IMR-90 (cell line): ENCODE results near the gene NDUFAF8. TPM values are rescaled to one million over a fixed set of nuclear protein-coding genes. Genes with fewer than 3 reads are reported as not detected.

Experiments used
- ATAC-seq: fragments of 200-7000 bp; cut with Tn5 transposase; 2 replicates; pipeline ENCODE4 v1.9.1; 2020; ENCODE audit warnings: low read depth, mild to moderate bottlenecking, moderate library complexity
- BruUV-seq: library from RNA; stranded (reverse); fragments of 400-500 nt; replicated peaks from 2 replicates; lab custom pipeline; 2021; lab: Mats Ljungman, UMichigan
- CTCF ChIA-PET: fragments of 300-600 bp; formaldehyde crosslinking; extraction: SDS; loops from one replicate; lab custom pipeline; 2021; ENCODE audit warnings: antibody characterized with exemption; lab: Yijun Ruan, JAX
- POLR2A ChIA-PET: fragments of 300-600 bp; sonication (Branson Sonifier 250); formaldehyde crosslinking; loops from one replicate; lab custom pipeline; 2022; ENCODE audit warnings: antibody characterized with exemption; ENCODE audit not compliant: unreplicated experiment; lab: Charles Lee
- DNase-seq: peaks from one replicate; pipeline ENCODE4 v3.0.0; 2013
- H2AFZ ChIP-seq: replicated peaks from 2 replicates; pipeline ENCODE3; 2013; ENCODE audit warnings: low read length, mild to moderate bottlenecking; ENCODE audit not compliant: poor library complexity
- H2AK5ac ChIP-seq: 2 replicates; pipeline ENCODE4 v1.6.1; 2013; ENCODE audit warnings: low read depth, low read length, inconsistent platforms
- H2AK9ac ChIP-seq: replicated peaks from 2 replicates; pipeline ENCODE3; 2013; ENCODE audit warnings: mild to moderate bottlenecking, low read depth, low read length, moderate library complexity; ENCODE audit not compliant: poor library complexity
- H2BK120ac ChIP-seq: 2 replicates; pipeline ENCODE4 v1.6.1; 2013; ENCODE audit warnings: low read depth, low read length, inconsistent platforms
- H2BK15ac ChIP-seq: 3 replicates; pipeline ENCODE4 v1.6.1; 2013; ENCODE audit warnings: low read depth, low read length, inconsistent platforms
- H2BK20ac ChIP-seq: 2 replicates; pipeline ENCODE4 v1.6.1; 2013; ENCODE audit warnings: low read depth, mild to moderate bottlenecking, inconsistent platforms, low read length, moderate library complexity
- H2BK5ac ChIP-seq: 2 replicates; pipeline ENCODE4 v1.6.1; 2013; ENCODE audit warnings: mild to moderate bottlenecking, low read depth, low read length, inconsistent platforms; ENCODE audit not compliant: poor library complexity, severe bottlenecking
- H3K14ac ChIP-seq: replicated peaks from 2 replicates; pipeline ENCODE4 v1.6.1; 2013; ENCODE audit warnings: low read depth, low read length, inconsistent platforms
- H3K18ac ChIP-seq: 2 replicates; pipeline ENCODE4 v1.6.1; 2013; ENCODE audit warnings: low read depth, low read length, control low read depth
- H3K23ac ChIP-seq: 2 replicates; pipeline ENCODE4 v1.6.1; 2013; ENCODE audit warnings: low read depth, low read length, inconsistent platforms
- H3K27ac ChIP-seq: 2 replicates; pipeline ENCODE4 v1.5.1; 2013; ENCODE audit warnings: mild to moderate bottlenecking, control low read depth, low read length; ENCODE audit not compliant: insufficient read depth
- H3K27me3 ChIP-seq: 2 replicates; pipeline ENCODE4 v1.6.1; 2013; ENCODE audit warnings: low read length; ENCODE audit not compliant: control insufficient read depth, insufficient read depth
- H3K36me3 ChIP-seq: 2 replicates; pipeline ENCODE4 v1.6.1; 2013; ENCODE audit warnings: low read length, mixed read lengths; ENCODE audit not compliant: control insufficient read depth, insufficient read depth
- H3K4ac ChIP-seq: 2 replicates; pipeline ENCODE4 v1.6.1; 2013; ENCODE audit warnings: low read depth, low read length, inconsistent platforms
- H3K4me1 ChIP-seq: 2 replicates; pipeline ENCODE4 v1.6.1; 2013; ENCODE audit warnings: low read length, mixed read lengths; ENCODE audit not compliant: control insufficient read depth, insufficient read depth
- H3K4me2 ChIP-seq: 2 replicates; pipeline ENCODE4 v1.6.1; 2013; ENCODE audit warnings: low read depth, mild to moderate bottlenecking, control low read depth, low read length, moderate library complexity
- H3K4me3 ChIP-seq: 2 replicates; pipeline ENCODE4 v1.5.1; 2013; ENCODE audit warnings: low read depth, mild to moderate bottlenecking, control low read depth, low read length, moderate library complexity; ENCODE audit not compliant: insufficient read depth
- H3K56ac ChIP-seq: 2 replicates; pipeline ENCODE4 v1.6.1; 2013; ENCODE audit warnings: low read length, inconsistent platforms; ENCODE audit not compliant: insufficient read depth; ENCODE audit errors: extremely low read depth
- H3K79me1 ChIP-seq, 2 experiments: 2 replicates each; pipeline ENCODE4 v1.6.1; 2013; ENCODE audit warnings: low read length in 2 of 2, inconsistent platforms in 1 of 2, low read depth in 1 of 2
- H3K9ac ChIP-seq: 2 replicates; pipeline ENCODE4 v1.6.1; 2013; ENCODE audit warnings: low read depth, low read length, control low read depth
- H3K9me1 ChIP-seq: 2 replicates; pipeline ENCODE4 v1.6.1; 2013; ENCODE audit warnings: low read length, inconsistent platforms; ENCODE audit not compliant: insufficient read depth
- H3K9me3 ChIP-seq: 2 replicates; pipeline ENCODE4 v1.6.1; 2013; ENCODE audit warnings: low read length; ENCODE audit not compliant: control insufficient read depth, insufficient read depth
- H4K20me1 ChIP-seq: 2 replicates; pipeline ENCODE4 v1.6.1; 2013; ENCODE audit warnings: low read length, inconsistent platforms; ENCODE audit not compliant: insufficient read depth
- H4K5ac ChIP-seq: 2 replicates; pipeline ENCODE4 v1.6.1; 2013; ENCODE audit warnings: mild to moderate bottlenecking, low read depth, low read length, control low read depth
- H4K8ac ChIP-seq, 2 experiments: 2 replicates each; pipeline ENCODE4 v1.6.1; 2013; ENCODE audit warnings: low read depth in 2 of 2, low read length in 2 of 2, control low read depth in 1 of 2, inconsistent platforms in 1 of 2
- H4K91ac ChIP-seq: 2 replicates; pipeline ENCODE4 v1.6.1; 2013; ENCODE audit warnings: low read depth, low read length, inconsistent platforms; ENCODE audit not compliant: insufficient read depth
- BHLHE40 ChIP-seq: fragments of 150-350 bp; IDR thresholded peaks from 2 replicates; pipeline ENCODE4 v1.6.1; 2016; ENCODE audit warnings: mild to moderate bottlenecking, low read depth, low read length
- CEBPB ChIP-seq: IDR thresholded peaks from 2 replicates; pipeline ENCODE4 v1.6.1; 2012; ENCODE audit warnings: low read depth, low read length, improper control_type of control experiment
- CHD1 ChIP-seq: IDR thresholded peaks from 2 replicates; pipeline ENCODE4 v1.6.1; 2012; ENCODE audit warnings: low read depth, low read length, improper control_type of control experiment
- FOS ChIP-seq: fragments of 150-350 bp; IDR thresholded peaks from 2 replicates; pipeline ENCODE4 v1.6.1; 2016; ENCODE audit warnings: low read depth, low read length
- MAFK ChIP-seq: IDR thresholded peaks from 2 replicates; pipeline ENCODE4 v1.6.1; 2012; ENCODE audit warnings: low read depth, low read length, improper control_type of control experiment
- MAZ ChIP-seq: IDR thresholded peaks from 2 replicates; pipeline ENCODE4 v1.6.1; 2012; ENCODE audit warnings: low read depth, mild to moderate bottlenecking, low read length, improper control_type of control experiment, moderate library complexity, borderline replicate concordance
- MXI1 ChIP-seq: IDR thresholded peaks from 2 replicates; pipeline ENCODE4 v1.6.1; 2012; ENCODE audit warnings: low read depth, mild to moderate bottlenecking, low read length, moderate library complexity, borderline replicate concordance
- NFE2L2 ChIP-seq: fragments of 150-350 bp; IDR thresholded peaks from 2 replicates; pipeline ENCODE4 v1.6.1; 2016; ENCODE audit warnings: low read depth, mild to moderate bottlenecking, low read length
- POLR2A ChIP-seq: IDR thresholded peaks from 2 replicates; pipeline ENCODE4 v1.6.1; 2012; ENCODE audit warnings: mild to moderate bottlenecking, low read depth, low read length
- RAD21 ChIP-seq: IDR thresholded peaks from 2 replicates; pipeline ENCODE4 v1.6.1; 2012; ENCODE audit warnings: low read length, improper control_type of control experiment
- RCOR1 ChIP-seq: IDR thresholded peaks from 2 replicates; pipeline ENCODE4 v1.6.1; 2012; ENCODE audit warnings: mild to moderate bottlenecking, low read length, improper control_type of control experiment; ENCODE audit not compliant: insufficient replicate concordance
- RFX5 ChIP-seq: IDR thresholded peaks from 2 replicates; pipeline ENCODE4 v1.8.0; 2012; ENCODE audit warnings: low read depth, mild to moderate bottlenecking, low read length, moderate library complexity
- SMC3 ChIP-seq: fragments of 150-350 bp; IDR thresholded peaks from 2 replicates; pipeline ENCODE4 v1.6.1; 2016; ENCODE audit warnings: low read depth, mild to moderate bottlenecking, antibody characterized with exemption, low read length, moderate library complexity
- WGBS, 2 experiments: methylation state at CpG; one replicate each; pipeline versions ENCODE4 v1.1.5 to v1.1.7; 2013; ENCODE audit warnings: missing lambda C conversion rate in 2 of 2; ENCODE audit not compliant: insufficient read length in 1 of 2; ENCODE audit errors: extremely low coverage in 2 of 2; 5-methylcytosine and 5-hydroxymethylcytosine counted together
- dilution Hi-C: fragments of 300-500 bp; cut with HindIII; formaldehyde crosslinking; loops from one replicate; pipeline ENCODE4 v1.14.3; 2018; ENCODE audit warnings: low sequenced_read_pairs; ENCODE audit not compliant: unreplicated experiment
- in situ Hi-C: fragments of 300-500 bp; cut with MboI; formaldehyde crosslinking; loops from 3 replicates; pipeline ENCODE4 v1.14.3; 2019; ENCODE audit warnings: low sequenced_read_pairs, inconsistent platforms, mixed read lengths
- intact Hi-C: fragments of 100-400 bp; cut with micrococcal nuclease; formaldehyde crosslinking; loops from 2 replicates; pipeline ENCODE4 v1.10.0; 2022
- polyA plus RNA-seq, 3 experiments: library from polyadenylated mRNA; depleted of rRNA; stranded (reverse); fragments of >200 nt; gene quantifications; 2 replicates each; pipeline ENCODE4 v1.2.3, GENCODE V29; 2012; ENCODE audit warnings: low replicate concordance in 1 of 3
- total RNA-seq: library from RNA; depleted of rRNA; stranded (reverse); fragments of >200 nt; gene quantifications from 2 replicates; pipeline ENCODE4 v1.2.3, GENCODE V29; 2012
- TF ChIP-seq, protein P1 (sequence below): fragments of 150-350 bp; IDR thresholded peaks from 2 replicates; pipeline ENCODE4 v1.6.1; 2017; ENCODE audit warnings: mild to moderate bottlenecking, antibody characterized with exemption, low read length, low read depth
- TF ChIP-seq, protein P2 (sequence below): fragments of 150-350 bp; IDR thresholded peaks from 2 replicates; pipeline ENCODE4 v1.6.1; 2016; ENCODE audit warnings: low read depth, mild to moderate bottlenecking, low read length, moderate library complexity, borderline replicate concordance
- TF ChIP-seq, protein P3 (sequence below): conservative IDR thresholded peaks from 2 replicates; pipeline ENCODE4 v1.5.1; 2012; ENCODE audit warnings: mild to moderate bottlenecking, low read depth, low read length, improper control_type of control experiment

NDUFAF8 gene
- total and polyA plus RNA-seq, 2 of the 4 experiments (the other 2 are of a cell fraction): 11.1 to 65.0 TPM

DNA sequence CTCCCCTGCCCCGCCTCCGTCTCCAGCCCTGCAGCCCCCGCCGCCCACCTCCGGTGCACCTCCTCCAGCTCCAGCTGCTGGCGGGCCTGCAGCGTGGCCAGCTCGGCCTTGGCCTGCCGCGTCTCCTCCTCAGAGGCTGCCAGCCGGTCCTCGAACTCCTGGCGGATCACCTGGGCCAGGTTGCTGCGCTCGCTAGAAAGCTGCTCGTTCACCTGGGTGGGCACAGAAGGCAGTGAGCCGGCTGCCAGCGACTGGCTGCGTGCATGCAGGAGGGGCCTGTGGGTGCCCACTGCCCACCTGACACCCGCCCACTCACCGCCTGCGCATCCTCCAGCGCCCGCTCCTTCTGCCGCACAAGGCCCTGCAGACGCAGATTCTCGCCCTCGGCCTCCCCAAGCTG lies 48.5 kb upstream of the NDUFAF8 start:
- Histone ChIP-seq H3K9ac (no peak overlapping the region), H3K79me1 (no peaks in the 10 kb centered on the region), H4K8ac (no peak overlapping the region), H2AK9ac (no peak overlapping the region), H3K56ac (no peak overlapping the region), H2AFZ (no peak overlapping the region), H4K91ac (no peak overlapping the region), H3K4me1 (no peaks in the 10 kb centered on the region), H2BK5ac (no peak overlapping the region), H2BK120ac (no peak overlapping the region), H2AK5ac (no peak overlapping the region), H4K5ac (no peak overlapping the region), H3K4me3 (no peak overlapping the region), H3K23ac (no peak overlapping the region), H3K27me3 (no peaks in the 10 kb centered on the region), H3K9me1 (no peaks in the 10 kb centered on the region), H3K27ac (no peak overlapping the region), H2BK20ac (no peak overlapping the region), H4K20me1 (no peaks in the 10 kb centered on the region; the same call in 1 of the 2 replicates), H3K14ac (no peak overlapping the region), H3K4me2 (no peak overlapping the region), H3K9me3 (no peaks in the 10 kb centered on the region), H2BK15ac (no peak overlapping the region), H3K36me3 (peaks cover 8% of the 10 kb centered on the region), H3K18ac (no peak overlapping the region), H3K4ac (no peak overlapping the region)
- no peak for DNase-seq
- WGBS, 2 experiments: 94% methylated on average over 25 of the region's 28 CpGs; no CpG with 5 or more reads in 1 of the 2 experiments
- no peak for TF ChIP-seq CHD1
- no peak for TF ChIP-seq NFE2L2
- TF ChIP-seq CEBPB: no peak
- no peak for TF ChIP-seq MAFK
- TF ChIP-seq, protein P1, sequence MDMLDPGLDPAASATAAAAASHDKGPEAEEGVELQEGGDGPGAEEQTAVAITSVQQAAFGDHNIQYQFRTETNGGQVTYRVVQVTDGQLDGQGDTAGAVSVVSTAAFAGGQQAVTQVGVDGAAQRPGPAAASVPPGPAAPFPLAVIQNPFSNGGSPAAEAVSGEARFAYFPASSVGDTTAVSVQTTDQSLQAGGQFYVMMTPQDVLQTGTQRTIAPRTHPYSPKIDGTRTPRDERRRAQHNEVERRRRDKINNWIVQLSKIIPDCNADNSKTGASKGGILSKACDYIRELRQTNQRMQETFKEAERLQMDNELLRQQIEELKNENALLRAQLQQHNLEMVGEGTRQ: no peak
- TF ChIP-seq BHLHE40: no peak
- no peak for TF ChIP-seq POLR2A
- TF ChIP-seq FOS: no peak
- TF ChIP-seq, protein P2, sequence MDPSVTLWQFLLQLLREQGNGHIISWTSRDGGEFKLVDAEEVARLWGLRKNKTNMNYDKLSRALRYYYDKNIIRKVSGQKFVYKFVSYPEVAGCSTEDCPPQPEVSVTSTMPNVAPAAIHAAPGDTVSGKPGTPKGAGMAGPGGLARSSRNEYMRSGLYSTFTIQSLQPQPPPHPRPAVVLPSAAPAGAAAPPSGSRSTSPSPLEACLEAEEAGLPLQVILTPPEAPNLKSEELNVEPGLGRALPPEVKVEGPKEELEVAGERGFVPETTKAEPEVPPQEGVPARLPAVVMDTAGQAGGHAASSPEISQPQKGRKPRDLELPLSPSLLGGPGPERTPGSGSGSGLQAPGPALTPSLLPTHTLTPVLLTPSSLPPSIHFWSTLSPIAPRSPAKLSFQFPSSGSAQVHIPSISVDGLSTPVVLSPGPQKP: no peak
- no peak for TF ChIP-seq MXI1
- TF ChIP-seq SMC3: no peak
- TF ChIP-seq, protein P3, sequence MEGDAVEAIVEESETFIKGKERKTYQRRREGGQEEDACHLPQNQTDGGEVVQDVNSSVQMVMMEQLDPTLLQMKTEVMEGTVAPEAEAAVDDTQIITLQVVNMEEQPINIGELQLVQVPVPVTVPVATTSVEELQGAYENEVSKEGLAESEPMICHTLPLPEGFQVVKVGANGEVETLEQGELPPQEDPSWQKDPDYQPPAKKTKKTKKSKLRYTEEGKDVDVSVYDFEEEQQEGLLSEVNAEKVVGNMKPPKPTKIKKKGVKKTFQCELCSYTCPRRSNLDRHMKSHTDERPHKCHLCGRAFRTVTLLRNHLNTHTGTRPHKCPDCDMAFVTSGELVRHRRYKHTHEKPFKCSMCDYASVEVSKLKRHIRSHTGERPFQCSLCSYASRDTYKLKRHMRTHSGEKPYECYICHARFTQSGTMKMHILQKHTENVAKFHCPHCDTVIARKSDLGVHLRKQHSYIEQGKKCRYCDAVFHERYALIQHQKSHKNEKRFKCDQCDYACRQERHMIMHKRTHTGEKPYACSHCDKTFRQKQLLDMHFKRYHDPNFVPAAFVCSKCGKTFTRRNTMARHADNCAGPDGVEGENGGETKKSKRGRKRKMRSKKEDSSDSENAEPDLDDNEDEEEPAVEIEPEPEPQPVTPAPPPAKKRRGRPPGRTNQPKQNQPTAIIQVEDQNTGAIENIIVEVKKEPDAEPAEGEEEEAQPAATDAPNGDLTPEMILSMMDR: no peak
- TF ChIP-seq MAZ: no peak
- TF ChIP-seq RAD21: no peak
- no peak for TF ChIP-seq RCOR1
- TF ChIP-seq RFX5: no peak
- intact Hi-C loops: no loop called here
- ATAC-seq: no peak
- dilution Hi-C loops: no loop called here
- ChIA-PET POLR2A (no interaction called here), CTCF (no interaction called here)
- BruUV-seq: no TSS peak
- in situ Hi-C loops: no loop called here
